ENCODE data around the gene ATP1B1.

ATP1B1 gene

GRCh38 chr1:169070547-169070946 is 35.9 kb upstream of the ATP1B1 start:
- H3K27ac ChIP-seq (ENCODE audit: low read depth, low read length), result no peak overlapping the region
- no peaks in the 10 kb centered on the region for H3K9me3 ChIP-seq (ENCODE audit: insufficient read depth, low read length)
- TF ChIP-seq EZH2phosphoT487 (conservative IDR thresholded peaks at IDR 0.05; ENCODE audit: low read length) (no peak), CTCF (IDR thresholded peaks at IDR 0.05; ENCODE audit: insufficient read depth, low read length, poor library complexity, severe bottlenecking) (no peak)
- no peaks in the 10 kb centered on the region for H3K36me3 ChIP-seq (ENCODE audit: low read length)
- no peak overlapping the region for H2AFZ ChIP-seq (ENCODE audit: low read depth, low read length, severe bottlenecking)
- H3F3A ChIP-seq (ENCODE audit: insufficient read depth), result no peaks in the 10 kb centered on the region
- H3K9me2 ChIP-seq (replicated peaks; ENCODE audit: insufficient read depth, low read length), result no peaks in the 10 kb centered on the region
- no peak overlapping the region for H3K4me3 ChIP-seq (ENCODE audit: insufficient read depth, low read length, poor library complexity, severe bottlenecking)
- no peak overlapping the region for H3K9ac ChIP-seq (ENCODE audit: low read length)
- no peaks in the 10 kb centered on the region for H4K20me1 ChIP-seq (ENCODE audit: low read depth, low read length)
- no peaks in the 10 kb centered on the region for H3K79me2 ChIP-seq (ENCODE audit: insufficient read depth, low read length)
- no peak overlapping the region for H3K4me2 ChIP-seq (ENCODE audit: low read depth, low read length, poor library complexity, severe bottlenecking)
- no peaks in the 10 kb centered on the region for H3K27me3 ChIP-seq (ENCODE audit: low read length)

- Histone ChIP-seq H3F3A (ENCODE audit: insufficient read depth) (no peaks in the 10 kb centered on the region), H3K4me3 (ENCODE audit: insufficient read depth, low read length, poor library complexity, severe bottlenecking) (no peak overlapping the region), H3K79me2 (ENCODE audit: insufficient read depth, low read length) (no peaks in the 10 kb centered on the region), H3K27ac (ENCODE audit: low read depth, low read length) (no peak overlapping the region), H3K9me3 (ENCODE audit: insufficient read depth, low read length) (no peaks in the 10 kb centered on the region), H3K27me3 (ENCODE audit: low read length) (no peaks in the 10 kb centered on the region), H3K9me2 (replicated peaks; ENCODE audit: insufficient read depth, low read length) (no peaks in the 10 kb centered on the region), H3K36me3 (ENCODE audit: low read length) (no peaks in the 10 kb centered on the region), H2AFZ (ENCODE audit: low read depth, low read length, severe bottlenecking) (no peak overlapping the region), H3K9ac (ENCODE audit: low read length) (no peak overlapping the region), H4K20me1 (ENCODE audit: low read depth, low read length) (no peaks in the 10 kb centered on the region), H3K4me2 (ENCODE audit: low read depth, low read length, poor library complexity, severe bottlenecking) (no peak overlapping the region)
- no peak for TF ChIP-seq EZH2phosphoT487 (conservative IDR thresholded peaks at IDR 0.05; ENCODE audit: low read length)
These were observed 35.5 kb upstream of the ATP1B1 start for GRCh38 chr1:169070958-169071357.

GRCh38 chr1:169072945-169073725 is 33.4 kb upstream of the ATP1B1 start:
- Histone ChIP-seq H3K36me3 (ENCODE audit: low read length) (no peaks in the 10 kb centered on the region), H3K27me3 (ENCODE audit: low read length) (no peaks in the 10 kb centered on the region), H3K79me2 (ENCODE audit: insufficient read depth, low read length) (no peaks in the 10 kb centered on the region), H3K9me2 (replicated peaks; ENCODE audit: insufficient read depth, low read length) (no peaks in the 10 kb centered on the region), H3K27ac (ENCODE audit: low read depth, low read length) (no peak overlapping the region), H3K9me3 (ENCODE audit: insufficient read depth, low read length) (no peaks in the 10 kb centered on the region), H4K20me1 (ENCODE audit: low read depth, low read length) (no peaks in the 10 kb centered on the region), H2AFZ (ENCODE audit: low read depth, low read length, severe bottlenecking) (no peak overlapping the region), H3K9ac (ENCODE audit: low read length) (no peak overlapping the region), H3F3A (ENCODE audit: insufficient read depth) (no peaks in the 10 kb centered on the region), H3K4me2 (ENCODE audit: low read depth, low read length, poor library complexity, severe bottlenecking) (no peak overlapping the region), H3K4me3 (ENCODE audit: insufficient read depth, low read length, poor library complexity, severe bottlenecking) (no peak overlapping the region)
- TF ChIP-seq CTCF (IDR thresholded peaks at IDR 0.05; ENCODE audit: insufficient read depth, low read length, poor library complexity, severe bottlenecking) (no peak), EZH2phosphoT487 (conservative IDR thresholded peaks at IDR 0.05; ENCODE audit: low read length) (no peak)

GRCh38 chr1:169078163-169078883 is 28.2 kb upstream of the ATP1B1 start:
- no peaks in the 10 kb centered on the region for H3K79me2 ChIP-seq (ENCODE audit: insufficient read depth, low read length)
- no peaks in the 10 kb centered on the region for H3K36me3 ChIP-seq (ENCODE audit: low read length)
- H3K9me2 ChIP-seq (replicated peaks; ENCODE audit: insufficient read depth, low read length), result no peaks in the 10 kb centered on the region
- no peak overlapping the region for H3K4me2 ChIP-seq (ENCODE audit: low read depth, low read length, poor library complexity, severe bottlenecking)
- H3K9ac ChIP-seq (ENCODE audit: low read length), result no peak overlapping the region
- no peak overlapping the region for H3K27ac ChIP-seq (ENCODE audit: low read depth, low read length)
- TF ChIP-seq CTCF (IDR thresholded peaks at IDR 0.05; ENCODE audit: insufficient read depth, low read length, poor library complexity, severe bottlenecking) (no peak), EZH2phosphoT487 (conservative IDR thresholded peaks at IDR 0.05; ENCODE audit: low read length) (no peak)
- no peaks in the 10 kb centered on the region for H3K27me3 ChIP-seq (ENCODE audit: low read length)
- H2AFZ ChIP-seq (ENCODE audit: low read depth, low read length, severe bottlenecking), result no peak overlapping the region
- H3K4me3 ChIP-seq (ENCODE audit: insufficient read depth, low read length, poor library complexity, severe bottlenecking), result no peak overlapping the region
- H4K20me1 ChIP-seq (ENCODE audit: low read depth, low read length), result no peaks in the 10 kb centered on the region
- H3F3A ChIP-seq (ENCODE audit: insufficient read depth), result no peaks in the 10 kb centered on the region
- no peaks in the 10 kb centered on the region for H3K9me3 ChIP-seq (ENCODE audit: insufficient read depth, low read length)

Measured in SU-DHL-6 (cell line).